Activated naive CD8-positive, alpha-beta T cell treated with anti-CD3 and anti-CD28 coated beads, Interleukin-2, amount 50 U/mL, for 24 hours (primary cell): ENCODE results near the gene CEMIP.

Experiments used
- ATAC-seq: fragments of 150-1000 bp; cut with Tn5 transposase; one replicate; pipeline ENCODE4 v1.10.0; 2021
- DNase-seq: peaks from one replicate; pipeline ENCODE4 v3.0.0; 2021
- H3K27ac Mint-ChIP-seq: one replicate; pipeline ENCODE4 v1.8.0; 2021; ENCODE audit warnings: mild to moderate bottlenecking, mixed read lengths
- H3K27me3 Mint-ChIP-seq: one replicate; pipeline ENCODE4 v1.8.0; 2021; ENCODE audit warnings: mixed read lengths
- H3K36me3 Mint-ChIP-seq: one replicate; pipeline ENCODE4 v1.8.0; 2021; ENCODE audit warnings: low read depth, mixed read lengths
- H3K4me1 Mint-ChIP-seq: one replicate; pipeline ENCODE4 v1.8.0; 2021; ENCODE audit warnings: mixed read lengths
- H3K4me3 Mint-ChIP-seq: one replicate; pipeline ENCODE4 v1.8.0; 2021; ENCODE audit warnings: mild to moderate bottlenecking, moderate library complexity, mixed read lengths
- H3K9me3 Mint-ChIP-seq: one replicate; pipeline ENCODE4 v1.8.0; 2021; ENCODE audit warnings: mixed read lengths

Gene CEMIP

GRCh38 chr15:80855206-80855605 lies 76.0 kb downstream of the CEMIP start:
- no peak overlapping the region for H3K27ac Mint-ChIP-seq
- H3K4me1 Mint-ChIP-seq = peaks cover 10% of the 10 kb centered on the region
- H3K27me3 Mint-ChIP-seq = no peaks in the 10 kb centered on the region
- H3K9me3 Mint-ChIP-seq = no peaks in the 10 kb centered on the region
- H3K36me3 Mint-ChIP-seq = no peaks in the 10 kb centered on the region
- ATAC-seq (no peak), DNase-seq (no peak)
- no peak overlapping the region for H3K4me3 Mint-ChIP-seq

GRCh38 chr15:80856400-80856799 lies 77.2 kb downstream of the CEMIP start:
- Mint-ChIP-seq H3K36me3 (no peaks in the 10 kb centered on the region), H3K27ac (no peak overlapping the region), H3K9me3 (no peaks in the 10 kb centered on the region), H3K4me1 (peaks cover 10% of the 10 kb centered on the region), H3K4me3 (no peak overlapping the region), H3K27me3 (no peaks in the 10 kb centered on the region)
- ATAC-seq (no peak), DNase-seq (peak; percentile 6)

- no peaks in the 10 kb centered on the region for H3K9me3 Mint-ChIP-seq
- no peak for DNase-seq
- no peak overlapping the region for H3K4me3 Mint-ChIP-seq
Measured at GRCh38 chr15:80856809-80857377, 77.7 kb downstream of the CEMIP start.

GRCh38 chr15:80861731-80862170 lies 82.6 kb downstream of the CEMIP start:
- Mint-ChIP-seq H3K27ac (no peak overlapping the region), H3K9me3 (no peaks in the 10 kb centered on the region), H3K4me1 (peaks cover 6% of the 10 kb centered on the region), H3K36me3 (no peaks in the 10 kb centered on the region), H3K4me3 (no peak overlapping the region), H3K27me3 (no peaks in the 10 kb centered on the region)
- ATAC-seq = no peak
- no peak for DNase-seq

More at GRCh38 chr15:80856809-80857377, 77.7 kb downstream of the CEMIP start:
- Mint-ChIP-seq H3K36me3 (no peaks in the 10 kb centered on the region), H3K27me3 (no peaks in the 10 kb centered on the region), H3K4me1 (peaks cover 10% of the 10 kb centered on the region), H3K27ac (no peak overlapping the region)
- no peak for ATAC-seq

GRCh38 chr15:80864666-80865065 lies 85.5 kb downstream of the CEMIP start:
- H3K27ac Mint-ChIP-seq = no peak overlapping the region
- H3K36me3 Mint-ChIP-seq = no peaks in the 10 kb centered on the region
- H3K4me3 Mint-ChIP-seq = no peak overlapping the region
- ATAC-seq (no peak), DNase-seq (no peak)
- H3K27me3 Mint-ChIP-seq = no peaks in the 10 kb centered on the region
- no peaks in the 10 kb centered on the region for H3K4me1 Mint-ChIP-seq
- H3K9me3 Mint-ChIP-seq = no peaks in the 10 kb centered on the region

DNA sequence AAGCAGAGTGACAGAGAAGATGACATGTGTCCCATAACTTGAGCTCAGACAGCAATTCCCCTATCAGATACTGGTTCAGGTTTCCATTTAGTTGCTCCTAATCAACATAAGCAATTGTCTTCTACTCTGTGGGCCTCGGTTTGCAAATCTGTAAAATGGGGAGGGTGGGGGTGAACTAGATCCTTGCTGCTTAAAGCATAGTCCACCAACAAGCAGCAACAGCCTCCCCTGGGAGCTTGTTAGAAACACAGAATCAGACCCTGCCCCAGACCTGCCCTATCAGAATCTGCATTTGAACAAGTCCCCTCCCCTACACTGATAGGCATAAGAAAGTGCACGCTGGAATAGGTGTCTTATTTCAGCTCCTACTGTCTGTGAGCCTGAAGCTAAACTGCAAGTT lies 87.8 kb downstream of the CEMIP start:
- H3K27me3 Mint-ChIP-seq = no peaks in the 10 kb centered on the region
- H3K36me3 Mint-ChIP-seq = no peaks in the 10 kb centered on the region
- no peaks in the 10 kb centered on the region for H3K4me1 Mint-ChIP-seq
- H3K9me3 Mint-ChIP-seq = no peaks in the 10 kb centered on the region
- ATAC-seq (no peak), DNase-seq (no peak)
- no peak overlapping the region for H3K27ac Mint-ChIP-seq
- no peak overlapping the region for H3K4me3 Mint-ChIP-seq

DNA sequence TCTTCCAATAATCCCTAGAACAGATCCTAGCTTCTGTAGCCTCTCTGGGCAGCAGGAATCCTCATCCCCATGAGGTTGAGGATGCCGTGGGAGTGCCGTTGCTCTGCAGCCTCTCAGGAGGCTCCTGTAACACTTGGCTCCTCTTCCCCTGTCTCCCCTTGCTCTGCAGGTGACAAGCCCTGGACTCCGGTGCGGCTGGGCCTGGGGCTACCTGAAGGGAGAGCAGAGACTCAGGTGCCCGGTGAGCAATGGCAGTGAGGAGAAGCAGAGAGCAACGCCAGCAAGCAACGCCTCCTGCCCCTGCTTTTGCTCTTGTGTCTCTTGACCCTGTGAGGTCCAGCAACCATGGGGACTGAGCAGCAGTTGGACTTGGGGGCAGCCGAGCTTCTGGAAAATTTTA lies 91.2 kb downstream of the CEMIP start:
- Mint-ChIP-seq H3K4me3 (no peak overlapping the region), H3K36me3 (no peaks in the 10 kb centered on the region), H3K27me3 (no peaks in the 10 kb centered on the region), H3K9me3 (no peaks in the 10 kb centered on the region), H3K4me1 (no peaks in the 10 kb centered on the region), H3K27ac (no peak overlapping the region)
- DNase-seq = no peak
- no peak for ATAC-seq

DNA sequence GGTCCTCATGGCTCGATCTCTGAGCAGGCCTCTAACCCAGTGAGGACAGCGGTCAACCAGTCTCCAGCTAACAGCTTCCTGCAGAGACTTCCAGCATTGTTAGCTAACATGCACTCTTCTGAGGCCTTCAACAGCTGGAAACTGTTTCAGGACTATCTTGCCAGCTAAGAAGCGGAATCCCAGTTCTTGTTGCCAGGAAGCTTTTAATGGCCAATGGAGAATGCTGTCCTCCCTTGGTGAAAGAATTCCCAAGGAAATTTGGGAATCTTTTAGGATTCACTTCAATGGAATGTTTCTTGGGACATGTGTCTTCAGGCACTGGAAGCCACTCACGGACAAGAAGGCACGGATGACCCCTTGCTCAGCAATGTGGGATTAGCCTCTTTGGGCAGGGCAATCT lies 91.7 kb downstream of the CEMIP start:
- no peak overlapping the region for H3K4me3 Mint-ChIP-seq
- H3K36me3 Mint-ChIP-seq = no peaks in the 10 kb centered on the region
- no peaks in the 10 kb centered on the region for H3K27me3 Mint-ChIP-seq
- H3K4me1 Mint-ChIP-seq = no peaks in the 10 kb centered on the region
- H3K9me3 Mint-ChIP-seq = no peaks in the 10 kb centered on the region
- H3K27ac Mint-ChIP-seq = no peak overlapping the region
- ATAC-seq (no peak), DNase-seq (no peak)

DNA sequence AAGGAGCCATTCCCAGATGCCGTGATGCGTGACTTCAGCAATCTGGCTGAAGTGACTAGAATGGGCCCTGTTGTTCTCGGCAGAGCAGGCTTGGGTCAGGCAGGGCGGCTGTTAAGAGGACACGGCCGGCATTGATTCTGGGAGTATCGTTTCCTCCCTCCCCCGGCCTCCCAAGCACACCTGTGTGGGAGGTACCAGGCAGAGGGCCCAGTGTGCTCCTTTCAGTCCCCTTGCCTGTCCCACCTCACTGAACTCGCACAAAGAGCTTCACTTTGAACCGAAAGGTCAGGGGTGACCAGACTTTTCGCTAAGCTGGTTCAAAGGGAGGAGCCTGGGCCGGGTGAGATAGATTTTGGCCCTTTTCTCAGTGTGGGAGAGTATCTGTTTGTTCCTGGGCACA lies 92.7 kb downstream of the CEMIP start:
- Mint-ChIP-seq H3K27ac (no peak overlapping the region), H3K36me3 (no peaks in the 10 kb centered on the region), H3K4me3 (no peak overlapping the region), H3K9me3 (no peaks in the 10 kb centered on the region), H3K27me3 (no peaks in the 10 kb centered on the region), H3K4me1 (no peaks in the 10 kb centered on the region)
- no peak for DNase-seq
- ATAC-seq = no peak

DNA sequence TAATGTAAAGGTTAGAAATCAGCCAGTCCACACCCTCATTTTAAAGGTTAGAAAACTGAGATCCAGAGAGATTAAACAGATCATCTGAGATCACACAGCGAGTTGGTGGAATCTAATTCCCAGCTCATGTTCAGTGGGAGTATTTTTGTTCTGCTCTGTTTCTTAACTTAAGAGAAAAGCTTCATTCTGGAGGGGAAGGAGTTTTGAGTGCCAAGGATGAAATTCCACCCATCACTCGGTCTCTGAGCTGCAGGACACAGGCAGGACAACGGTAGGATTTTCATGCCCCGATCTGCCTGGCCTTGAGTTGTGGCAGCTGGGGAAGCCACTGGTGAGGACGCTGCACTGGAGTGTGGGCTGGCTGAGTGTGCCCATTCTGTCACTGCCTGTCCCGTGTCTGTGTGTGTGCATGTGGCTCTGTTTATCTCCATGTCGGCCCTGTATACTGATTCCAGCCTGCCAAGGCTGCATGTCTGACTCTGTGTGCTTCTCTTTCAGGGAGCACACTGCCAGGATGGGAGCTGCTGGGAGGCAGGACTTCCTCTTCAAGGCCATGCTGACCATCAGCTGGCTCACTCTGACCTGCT lies 94.3 kb downstream of the CEMIP start:
- Mint-ChIP-seq H3K4me1 (no peaks in the 10 kb centered on the region), H3K4me3 (no peak overlapping the region), H3K9me3 (no peaks in the 10 kb centered on the region), H3K36me3 (no peaks in the 10 kb centered on the region), H3K27me3 (no peaks in the 10 kb centered on the region), H3K27ac (no peak overlapping the region)
- ATAC-seq (no peak), DNase-seq (no peak)

GRCh38 chr15:80875568-80876347 lies 96.6 kb downstream of the CEMIP start:
- Mint-ChIP-seq H3K27me3 (no peaks in the 10 kb centered on the region), H3K4me1 (no peaks in the 10 kb centered on the region), H3K27ac (no peak overlapping the region), H3K36me3 (no peaks in the 10 kb centered on the region), H3K4me3 (no peak overlapping the region), H3K9me3 (no peaks in the 10 kb centered on the region)
- ATAC-seq = no peak
- no peak for DNase-seq

DNA sequence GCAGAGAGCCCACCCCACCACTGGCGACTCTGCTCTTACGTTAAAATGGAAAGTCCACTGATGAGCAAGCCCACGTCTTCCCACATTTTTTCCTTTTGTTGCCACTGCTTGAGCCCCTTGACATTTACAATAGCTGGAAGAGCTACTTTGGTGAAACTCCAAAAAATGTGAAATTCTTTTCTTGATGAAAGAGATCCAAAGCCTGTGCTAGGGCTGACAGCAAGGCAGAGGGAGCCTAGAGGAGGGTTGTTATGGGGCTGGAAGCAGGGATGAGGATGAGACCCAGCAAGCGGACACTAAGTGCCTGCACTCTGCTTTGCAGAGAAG lies 97.1 kb downstream of the CEMIP start:
- Mint-ChIP-seq H3K36me3 (no peaks in the 10 kb centered on the region), H3K27ac (no peak overlapping the region), H3K4me1 (no peaks in the 10 kb centered on the region), H3K4me3 (no peak overlapping the region), H3K27me3 (no peaks in the 10 kb centered on the region), H3K9me3 (no peaks in the 10 kb centered on the region)
- ATAC-seq = no peak
- DNase-seq = no peak

- no peak for DNase-seq
- Mint-ChIP-seq H3K27ac (no peak overlapping the region), H3K36me3 (no peaks in the 10 kb centered on the region), H3K4me3 (no peak overlapping the region), H3K9me3 (no peaks in the 10 kb centered on the region), H3K4me1 (no peaks in the 10 kb centered on the region), H3K27me3 (no peaks in the 10 kb centered on the region)
- ATAC-seq = no peak
Measured at GRCh38 chr15:80878242-80878866, 99.2 kb downstream of the CEMIP start.

DNA sequence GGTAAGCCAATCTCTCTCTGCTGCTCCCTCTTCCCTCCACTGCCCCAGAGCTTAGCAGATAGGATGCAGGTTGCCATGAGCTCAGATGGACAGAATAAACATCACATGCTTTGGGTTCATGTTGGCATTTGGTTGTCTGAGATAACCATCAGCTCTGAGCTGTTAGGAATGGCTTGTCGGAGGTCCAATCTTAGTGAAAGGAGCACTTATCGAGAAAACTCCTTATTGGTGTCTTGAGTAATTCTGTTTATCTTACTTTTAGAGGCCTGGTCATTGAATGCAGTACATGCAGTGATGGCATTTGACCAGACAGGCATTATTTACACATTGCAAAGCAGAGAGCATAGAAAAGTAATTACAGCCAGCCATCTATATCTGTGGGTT lies 99.7 kb downstream of the CEMIP start:
- Mint-ChIP-seq H3K27me3 (no peaks in the 10 kb centered on the region), H3K27ac (no peak overlapping the region), H3K4me3 (no peak overlapping the region), H3K4me1 (no peaks in the 10 kb centered on the region), H3K36me3 (no peaks in the 10 kb centered on the region), H3K9me3 (no peaks in the 10 kb centered on the region)
- ATAC-seq = no peak
- DNase-seq = no peak

- DNase-seq = no peak
- Mint-ChIP-seq H3K27ac (no peak overlapping the region), H3K27me3 (no peaks in the 10 kb centered on the region), H3K4me1 (no peaks in the 10 kb centered on the region), H3K36me3 (no peaks in the 10 kb centered on the region), H3K4me3 (no peak overlapping the region), H3K9me3 (no peaks in the 10 kb centered on the region)
- ATAC-seq = no peak
Measured at GRCh38 chr15:80880086-80880485, 100.9 kb downstream of the CEMIP start.
